ENCODE results near the gene MYOM1.

The MYOM1 gene

GRCh38 chr18:3132700-3133099 is 87.1 kb downstream of the MYOM1 start:
- DNase-seq, result no peak
- in situ Hi-C loops (cut with MboI; ENCODE audit: low pct_unique_long_range_greater_than_20kb, low sequenced_read_pairs), result no loop called here

GRCh38 chr18:3130344-3130743 is 89.4 kb downstream of the MYOM1 start:
- in situ Hi-C loops (cut with MboI; ENCODE audit: low pct_unique_long_range_greater_than_20kb, low sequenced_read_pairs), result no loop called here
- DNase-seq, result no peak

GRCh38 chr18:3129053-3129864 is 90.5 kb downstream of the MYOM1 start:
- in situ Hi-C loops (cut with MboI; ENCODE audit: low pct_unique_long_range_greater_than_20kb, low sequenced_read_pairs), result no loop called here
- DNase-seq, result peak; percentile 87

GRCh38 chr18:3126457-3127097 is 93.2 kb downstream of the MYOM1 start:
- no peak for DNase-seq

GRCh38 chr18:3124822-3125221 is 94.9 kb downstream of the MYOM1 start:
- in situ Hi-C loops (cut with MboI; ENCODE audit: low pct_unique_long_range_greater_than_20kb, low sequenced_read_pairs), result no loop called here
- DNase-seq, result no peak

More at GRCh38 chr18:3126457-3127097, 93.2 kb downstream of the MYOM1 start:
- in situ Hi-C loops (cut with MboI; ENCODE audit: low pct_unique_long_range_greater_than_20kb, low sequenced_read_pairs), result no loop called here

- in situ Hi-C loops (cut with MboI; ENCODE audit: low pct_unique_long_range_greater_than_20kb, low sequenced_read_pairs), result no loop called here
- DNase-seq, result no peak
Measured at GRCh38 chr18:3122851-3123250, 96.9 kb downstream of the MYOM1 start.

- in situ Hi-C loops (cut with MboI; ENCODE audit: low pct_unique_long_range_greater_than_20kb, low sequenced_read_pairs), result no loop called here
- DNase-seq, result no peak
Measured at GRCh38 chr18:3121259-3121658, 98.5 kb downstream of the MYOM1 start.

- in situ Hi-C loops (cut with MboI; ENCODE audit: low pct_unique_long_range_greater_than_20kb, low sequenced_read_pairs), result no loop called here
- no peak for DNase-seq
Measured at GRCh38 chr18:3120356-3120755, 99.4 kb downstream of the MYOM1 start.

- in situ Hi-C loops (cut with MboI; ENCODE audit: low pct_unique_long_range_greater_than_20kb, low sequenced_read_pairs), result no loop called here
Measured at GRCh38 chr18:3119401-3120341, 100.1 kb downstream of the MYOM1 start.

GRCh38 chr18:3118195-3119010 is 101.4 kb downstream of the MYOM1 start:
- DNase-seq, result no peak
- in situ Hi-C loops (cut with MboI; ENCODE audit: low pct_unique_long_range_greater_than_20kb, low sequenced_read_pairs), result no loop called here

More at GRCh38 chr18:3119401-3120341, 100.1 kb downstream of the MYOM1 start:
- DNase-seq, result no peak

GRCh38 chr18:3117493-3118192 is 102.1 kb downstream of the MYOM1 start:
- in situ Hi-C loops (cut with MboI; ENCODE audit: low pct_unique_long_range_greater_than_20kb, low sequenced_read_pairs), result no loop called here
- DNase-seq, result no peak

- DNase-seq, result no peak
Measured at GRCh38 chr18:3115447-3116030, 104.2 kb downstream of the MYOM1 start.

GRCh38 chr18:3114451-3114850 is 105.3 kb downstream of the MYOM1 start:
- DNase-seq, result no peak
- in situ Hi-C loops (cut with MboI; ENCODE audit: low pct_unique_long_range_greater_than_20kb, low sequenced_read_pairs), result no loop called here

More at GRCh38 chr18:3115447-3116030, 104.2 kb downstream of the MYOM1 start:
- in situ Hi-C loops (cut with MboI; ENCODE audit: low pct_unique_long_range_greater_than_20kb, low sequenced_read_pairs), result no loop called here

GRCh38 chr18:3114026-3114425 is 105.7 kb downstream of the MYOM1 start:
- in situ Hi-C loops (cut with MboI; ENCODE audit: low pct_unique_long_range_greater_than_20kb, low sequenced_read_pairs), result no loop called here
- DNase-seq, result no peak

GRCh38 chr18:3111523-3112240 is 108.1 kb downstream of the MYOM1 start:
- no peak for DNase-seq
- in situ Hi-C loops (cut with MboI; ENCODE audit: low pct_unique_long_range_greater_than_20kb, low sequenced_read_pairs), result no loop called here

- DNase-seq, result no peak
- in situ Hi-C loops (cut with MboI; ENCODE audit: low pct_unique_long_range_greater_than_20kb, low sequenced_read_pairs), result no loop called here
Measured at GRCh38 chr18:3110034-3110752, 109.6 kb downstream of the MYOM1 start.

- in situ Hi-C loops (cut with MboI; ENCODE audit: low pct_unique_long_range_greater_than_20kb, low sequenced_read_pairs), result no loop called here
- DNase-seq, result no peak
Measured at GRCh38 chr18:3107740-3108151, 112.0 kb downstream of the MYOM1 start.
